Body of pancreas (tissue), 4 donors: ENCODE measurements around the gene KRT74. TPM values are rescaled to one million over a fixed set of nuclear protein-coding genes. Genes with fewer than 3 reads are reported as not detected.

Experiments used
- ATAC-seq: fragments of 150-250 bp; one replicate; pipeline ENCODE4 v1.9.1; 2016
- DNase-seq, 4 donors: peaks; one replicate each; pipeline ENCODE4 v3.0.0-alpha.2; 2019
- H3K27ac ChIP-seq, 4 donors: fragments of 200-600 bp; sonication (generic); 1 replicate in 3 of 4; 2 replicates in 1 of 4; pipeline versions ENCODE4 v1.5.1 to v1.6.1; 2016 to 2019; ENCODE audit warnings: mild to moderate bottlenecking in 1 of 4, mixed read lengths in 1 of 4, moderate library complexity in 1 of 4
- H3K27me3 ChIP-seq, 2 donors: fragments of 200-600 bp; sonication (generic); one replicate each; pipeline ENCODE4 v1.6.0; 2016; ENCODE audit warnings: mild to moderate bottlenecking in 1 of 2
- H3K36me3 ChIP-seq, 2 donors: fragments of 200-600 bp; sonication (generic); replicated peaks in 1 of 2; 2 replicates each; pipeline ENCODE4 v1.5.1; 2016; ENCODE audit warnings: low read depth in 2 of 2; ENCODE audit not compliant: insufficient read depth in 1 of 2
- H3K4me1 ChIP-seq: fragments of 200-600 bp; sonication (generic); one replicate; pipeline ENCODE4 v1.6.0; 2016
- H3K4me3 ChIP-seq, 2 donors: fragments of 200-600 bp; sonication (generic); 1 replicate in 1 of 2; 2 replicates in 1 of 2; pipeline ENCODE4 v1.5.1; 2016 to 2019
- H3K9me3 ChIP-seq, 3 donors: fragments of 200-600 bp; sonication (generic); 1 replicate in 2 of 3; 2 replicates in 1 of 3; pipeline ENCODE4 v1.5.1; 2016
- POLR2A ChIP-seq, 3 donors: fragments of 450-650 bp; IDR thresholded peaks; one replicate each; pipeline ENCODE4 v1.6.1; 2016; ENCODE audit warnings: antibody characterized with exemption in 3 of 3, mild to moderate bottlenecking in 2 of 3
- WGBS, 2 donors: methylation state at CpG; one replicate each; pipeline ENCODE4 v1.1.5; 2017; 5-methylcytosine and 5-hydroxymethylcytosine counted together
- intact Hi-C: fragments of 100-400 bp; cut with DNase I; formaldehyde crosslinking; loops from one replicate; pipeline ENCODE4 v1.15.1; 2023
- total RNA-seq, 2 donors: library from RNA; depleted of rRNA; stranded (reverse); fragments of >200 nt; gene quantifications; one replicate each; pipeline ENCODE4 v1.1.0, GENCODE V29; 2016
- TF ChIP-seq, protein P1 (sequence below), 7 experiments: fragments of 450-650 bp in 4 of 7; fragments of 200-600 bp in 3 of 7; sonication (generic) in 3 of 7; IDR thresholded peaks; one replicate each; pipeline ENCODE4 v1.5.1; 2016 to 2019; ENCODE audit warnings: antibody characterized with exemption in 7 of 7

Gene KRT74
- total RNA-seq, 2 donors from 2014 or later = not detected

DNA sequence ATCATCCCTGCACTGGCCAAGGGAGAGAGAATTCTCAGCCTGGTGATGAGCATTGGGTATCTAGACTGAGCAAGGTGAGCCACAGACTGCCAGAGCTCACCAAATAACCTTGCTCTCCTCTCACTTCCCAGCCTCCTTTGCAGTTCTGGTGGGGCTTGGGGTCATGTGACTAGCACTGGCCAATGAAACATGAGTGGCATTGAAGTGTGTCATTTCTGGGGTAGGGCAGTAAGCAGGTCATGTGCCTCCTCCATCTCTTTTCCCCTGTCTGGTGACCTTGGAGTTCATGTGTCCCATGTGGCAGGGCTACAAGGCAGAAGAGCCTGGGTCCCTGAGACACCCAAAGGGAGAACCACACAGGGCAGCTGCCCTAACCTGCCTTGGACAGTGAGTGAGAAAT lies 31.2 kb upstream of the KRT74 start:
- H3K9me3 ChIP-seq = no peaks in the 10 kb centered on the region
- no peak for TF ChIP-seq POLR2A (IDR thresholded peaks at IDR 0.05)
- TF ChIP-seq, protein P1, sequence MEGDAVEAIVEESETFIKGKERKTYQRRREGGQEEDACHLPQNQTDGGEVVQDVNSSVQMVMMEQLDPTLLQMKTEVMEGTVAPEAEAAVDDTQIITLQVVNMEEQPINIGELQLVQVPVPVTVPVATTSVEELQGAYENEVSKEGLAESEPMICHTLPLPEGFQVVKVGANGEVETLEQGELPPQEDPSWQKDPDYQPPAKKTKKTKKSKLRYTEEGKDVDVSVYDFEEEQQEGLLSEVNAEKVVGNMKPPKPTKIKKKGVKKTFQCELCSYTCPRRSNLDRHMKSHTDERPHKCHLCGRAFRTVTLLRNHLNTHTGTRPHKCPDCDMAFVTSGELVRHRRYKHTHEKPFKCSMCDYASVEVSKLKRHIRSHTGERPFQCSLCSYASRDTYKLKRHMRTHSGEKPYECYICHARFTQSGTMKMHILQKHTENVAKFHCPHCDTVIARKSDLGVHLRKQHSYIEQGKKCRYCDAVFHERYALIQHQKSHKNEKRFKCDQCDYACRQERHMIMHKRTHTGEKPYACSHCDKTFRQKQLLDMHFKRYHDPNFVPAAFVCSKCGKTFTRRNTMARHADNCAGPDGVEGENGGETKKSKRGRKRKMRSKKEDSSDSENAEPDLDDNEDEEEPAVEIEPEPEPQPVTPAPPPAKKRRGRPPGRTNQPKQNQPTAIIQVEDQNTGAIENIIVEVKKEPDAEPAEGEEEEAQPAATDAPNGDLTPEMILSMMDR (IDR thresholded peaks at IDR 0.05) = no peak
- intact Hi-C loops = no loop called here
- H3K27ac ChIP-seq = no peak overlapping the region
- no peak overlapping the region for H3K4me3 ChIP-seq
- no peaks in the 10 kb centered on the region for H3K27me3 ChIP-seq
- DNase-seq (no peak), ATAC-seq (no peak)
- no peaks in the 10 kb centered on the region for H3K4me1 ChIP-seq
- no peaks in the 10 kb centered on the region for H3K36me3 ChIP-seq

DNA sequence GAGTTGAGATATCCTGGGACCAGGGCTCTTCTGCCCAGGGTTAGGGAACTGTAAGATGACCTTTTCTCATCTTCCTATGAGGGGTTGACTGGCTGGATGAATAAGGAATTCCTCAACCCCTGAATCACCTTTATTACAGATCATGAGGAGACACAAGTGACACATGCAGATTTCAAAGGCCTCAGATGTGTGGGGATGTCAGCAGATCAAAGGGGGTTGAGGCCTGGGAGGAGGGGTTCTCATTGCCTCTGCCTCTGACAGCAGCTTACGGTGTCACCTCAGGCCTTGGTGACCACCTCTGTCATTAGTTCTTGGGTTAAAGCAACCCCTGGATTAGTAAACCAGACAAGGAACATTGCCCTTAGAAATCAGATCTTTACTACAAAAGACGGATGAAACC lies 29.7 kb upstream of the KRT74 start:
- no peak for TF ChIP-seq POLR2A (IDR thresholded peaks at IDR 0.05)
- TF ChIP-seq, protein P1 (IDR thresholded peaks at IDR 0.05) = no peak
- ATAC-seq (no peak), DNase-seq (no peak)
- intact Hi-C loops = no loop called here
- no peak overlapping the region for H3K4me3 ChIP-seq
- no peaks in the 10 kb centered on the region for H3K36me3 ChIP-seq
- no peak overlapping the region for H3K27ac ChIP-seq
- H3K4me1 ChIP-seq = no peaks in the 10 kb centered on the region
- H3K27me3 ChIP-seq = no peaks in the 10 kb centered on the region
- WGBS, 2 donors = 50 to 74% methylated on average over 2 of the region's 2 CpGs
- H3K9me3 ChIP-seq = no peaks in the 10 kb centered on the region

- Histone ChIP-seq H3K27me3 (no peaks in the 10 kb centered on the region), H3K36me3 (no peaks in the 10 kb centered on the region), H3K9me3 (no peaks in the 10 kb centered on the region), H3K4me3 (no peak overlapping the region), H3K4me1 (no peaks in the 10 kb centered on the region), H3K27ac (no peak overlapping the region)
- ATAC-seq (no peak), DNase-seq (no peak)
- WGBS, 2 donors = 84 to 92% methylated on average over 5 of the region's 5 CpGs
- TF ChIP-seq POLR2A (IDR thresholded peaks at IDR 0.05) = no peak
- TF ChIP-seq, protein P1 (IDR thresholded peaks at IDR 0.05) = no peak
- intact Hi-C loops = no loop called here
Measured at GRCh38 chr12:52602552-52602951, 28.9 kb upstream of the KRT74 start.

GRCh38 chr12:52601671-52602070 lies 28.0 kb upstream of the KRT74 start:
- DNase-seq (no peak), ATAC-seq (no peak)
- no peaks in the 10 kb centered on the region for H3K9me3 ChIP-seq
- H3K27me3 ChIP-seq = no peaks in the 10 kb centered on the region
- H3K36me3 ChIP-seq = no peaks in the 10 kb centered on the region
- TF ChIP-seq, protein P1 (IDR thresholded peaks at IDR 0.05) = no peak
- TF ChIP-seq POLR2A (IDR thresholded peaks at IDR 0.05) = no peak
- H3K4me3 ChIP-seq = no peak overlapping the region
- H3K27ac ChIP-seq = no peak overlapping the region
- intact Hi-C loops = no loop called here
- WGBS, 2 donors = 53 to 76% methylated on average over 4 of the region's 4 CpGs
- H3K4me1 ChIP-seq = no peaks in the 10 kb centered on the region

DNA sequence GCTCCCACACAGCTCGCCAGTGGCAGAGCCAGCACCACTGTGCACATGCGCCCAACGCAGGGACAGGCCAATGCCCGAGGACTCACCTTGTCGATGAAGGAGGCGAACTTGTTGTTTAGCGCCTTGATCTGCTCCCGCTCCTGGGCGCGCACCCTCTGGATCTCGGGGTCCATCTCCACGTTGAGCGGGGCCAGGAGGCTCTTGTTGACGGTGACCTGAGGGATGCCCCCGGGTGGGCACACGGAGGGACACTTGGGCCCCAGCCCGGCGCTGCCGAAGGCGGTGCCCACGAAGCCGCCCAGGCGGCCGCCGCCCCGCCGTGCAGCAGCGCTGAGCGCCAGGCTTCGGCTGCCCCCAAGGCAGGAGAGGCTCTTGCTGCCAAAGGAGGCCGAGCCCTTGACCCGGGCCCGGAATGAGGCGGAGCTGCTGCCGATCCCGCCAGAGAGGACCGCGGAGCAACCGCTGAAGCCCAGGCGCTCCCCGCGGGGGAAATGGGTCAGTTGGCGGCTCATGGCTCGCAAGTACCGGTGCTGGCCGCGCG lies 27.4 kb upstream of the KRT74 start, which contains the start of gene KRT72:
TSS of gene KRT72 (minus strand) at position 523 of the 541 bp plus-strand sequence. CDS start at position 512, 11 bp downstream.
- ATAC-seq = no peak
- TF ChIP-seq, protein P1 (IDR thresholded peaks at IDR 0.05) = no peak
- no peak for TF ChIP-seq POLR2A (IDR thresholded peaks at IDR 0.05)

More for the DNA sequence above, 27.4 kb upstream of the KRT74 start, which contains the start of gene KRT72:
- H3K27me3 ChIP-seq = no peaks in the 10 kb centered on the region
- no peak within 1 kb of the TSS for H3K27ac ChIP-seq
- WGBS, 2 donors = 17 to 32% methylated on average over 17 to 31 of the region's 48 CpGs
- DNase-seq = no peak
- no peaks in the 10 kb centered on the region for H3K36me3 ChIP-seq
- H3K4me1 ChIP-seq = no peaks in the 10 kb centered on the region
- no peak within 1 kb of the TSS for H3K4me3 ChIP-seq
- H3K9me3 ChIP-seq = no peaks in the 10 kb centered on the region
- intact Hi-C loops = no loop called here
